K562 (cell line): ENCODE results near the gene HERC5. TPM values are rescaled to one million over a fixed set of nuclear protein-coding genes. Genes with fewer than 3 reads are reported as not detected.

ENCODE experiments used
- ATAC-seq: fragments of 200-7000 bp; cut with Tn5 transposase; 3 replicates; pipeline ENCODE4 v1.9.1; 2020; ENCODE audit warnings: moderate library complexity
- BruUV-seq: library from RNA; stranded (reverse); fragments of 400-500 nt; replicated peaks from 2 replicates; lab custom pipeline; 2021; lab: Mats Ljungman, UMichigan
- CTCF ChIA-PET: fragments of 300-600 bp; formaldehyde crosslinking; extraction: SDS; loops from one replicate; lab custom pipeline; 2021; ENCODE audit warnings: low intra/inter-chr PET ratio; lab: Yijun Ruan, JAX
- POLR2A ChIA-PET: fragments of 300-600, 350-650 bp; sonication (Branson Sonifier 250); formaldehyde crosslinking; extraction: SDS; loops from one replicate; lab custom pipeline; 2021; ENCODE audit warnings: antibody characterized with exemption, inconsistent platforms; lab: Yijun Ruan, JAX
- DNase-seq, 4 experiments: peaks; one replicate each; pipeline versions ENCODE4 v3.0.0 to v3.0.0-alpha.2; 2011 to 2018; ENCODE audit warnings: low spot score in 3 of 4, mixed read lengths in 3 of 4; ENCODE audit errors: extremely low read depth in 1 of 4
- FAIRE-seq: peaks from 2 replicates; lab custom pipeline; 2011; peaks lifted over from hg19 to GRCh38; lab: Jason Lieb, UNC
- H2AFZ ChIP-seq: 2 replicates; pipeline ENCODE4 v1.6.0; 2011; ENCODE audit warnings: low read depth, low read length, control low read depth, inconsistent platforms
- H3K27ac ChIP-seq: fragments of 200-600 bp; 3 replicates; pipeline ENCODE4 v1.8.0; 2011; ENCODE audit warnings: low read depth, mild to moderate bottlenecking, control low read depth, inconsistent platforms, low read length, moderate library complexity, mixed read lengths; ENCODE audit errors: extremely low read depth
- H3K27me3 ChIP-seq, 2 experiments: fragments of 300-600 bp in 1 of 2; 2 replicates in 1 of 2; 3 replicates in 1 of 2; pipeline versions ENCODE4 v1.6.0 to v1.8.0; 2011; ENCODE audit warnings: inconsistent platforms in 2 of 2, low read length in 2 of 2, mild to moderate bottlenecking in 1 of 2, mixed read lengths in 1 of 2, moderate library complexity in 1 of 2; ENCODE audit not compliant: control insufficient read depth in 2 of 2, insufficient read depth in 2 of 2
- H3K36me3 ChIP-seq: fragments of 300-600 bp; 3 replicates; pipeline ENCODE4 v1.8.0; 2011; ENCODE audit warnings: mild to moderate bottlenecking, low read length, inconsistent platforms; ENCODE audit not compliant: control insufficient read depth, insufficient read depth
- H3K4me1 ChIP-seq, 2 experiments: fragments of 200-600 bp in 1 of 2; replicated peaks in 1 of 2; 2 replicates in 1 of 2; 3 replicates in 1 of 2; pipeline versions ENCODE4 v1.5.1 to v1.8.0; 2011; ENCODE audit warnings: inconsistent platforms in 2 of 2, low read length in 2 of 2, mild to moderate bottlenecking in 1 of 2, mixed read lengths in 1 of 2, moderate library complexity in 1 of 2; ENCODE audit not compliant: control insufficient read depth in 2 of 2, insufficient read depth in 2 of 2
- H3K4me2 ChIP-seq: 2 replicates; pipeline ENCODE4 v1.6.1; 2011; ENCODE audit warnings: low read length, control low read depth, inconsistent platforms, mixed read lengths; ENCODE audit not compliant: insufficient read depth
- H3K4me3 ChIP-seq: fragments of 200-600 bp; sonication (generic), shearing (Covaris generic); 2 replicates; pipeline ENCODE4 v1.5.1; 2016; ENCODE audit warnings: control low read depth, inconsistent platforms
- H3K79me2 ChIP-seq: fragments of 200-600 bp; 3 replicates; pipeline ENCODE4 v1.8.0; 2011; ENCODE audit warnings: low read length, inconsistent platforms; ENCODE audit not compliant: control insufficient read depth, insufficient read depth
- H3K9ac ChIP-seq, 2 experiments: 2 replicates each; pipeline versions ENCODE4 v1.6.0 to v1.6.1; 2011; ENCODE audit warnings: low read depth in 2 of 2, low read length in 2 of 2, control low read depth in 1 of 2, inconsistent platforms in 1 of 2, mild to moderate bottlenecking in 1 of 2, mixed read lengths in 1 of 2; ENCODE audit not compliant: insufficient read depth in 1 of 2
- H3K9me1 ChIP-seq: one replicate; pipeline ENCODE4 v1.6.0; 2011; ENCODE audit warnings: inconsistent platforms, mild to moderate bottlenecking, low read length, moderate library complexity; ENCODE audit not compliant: control insufficient read depth, insufficient read depth
- H3K9me3 ChIP-seq: replicated peaks from 2 replicates; pipeline ENCODE4 v1.5.1; 2011; ENCODE audit warnings: low read depth, low read length, inconsistent platforms; ENCODE audit not compliant: control insufficient read depth, insufficient read depth
- H4K20me1 ChIP-seq: replicated peaks from 2 replicates; pipeline ENCODE4 v1.6.1; 2011; ENCODE audit warnings: low read length, inconsistent platforms, mixed read lengths; ENCODE audit not compliant: control insufficient read depth, insufficient read depth
- ATF4 ChIP-seq: fragments of 450-650 bp; formaldehyde crosslinking; IDR thresholded peaks from 2 replicates; pipeline ENCODE4 v1.4.0; 2022; ENCODE audit warnings: mild to moderate bottlenecking, moderate library complexity
- CBX3 ChIP-seq, 2 experiments: IDR thresholded peaks; 1 replicate in 1 of 2; 2 replicates in 1 of 2; pipeline ENCODE4 v1.6.1; 2012; ENCODE audit warnings: inconsistent platforms in 2 of 2, low read length in 2 of 2, borderline replicate concordance in 1 of 2, control low read depth in 1 of 2
- DIDO1 ChIP-seq: fragments of 450-650 bp; IDR thresholded peaks from 2 replicates; pipeline ENCODE4 v1.6.1; 2016; ENCODE audit warnings: low read depth, missing biosample characterization, missing genetic modification characterization
- HDAC8 ChIP-seq: fragments of 450-650 bp; IDR thresholded peaks from 2 replicates; pipeline ENCODE4 v1.6.1; 2016; ENCODE audit warnings: mild to moderate bottlenecking, missing genetic modification characterization, moderate library complexity, missing compliant biosample characterization
- KLF6 ChIP-seq: fragments of 250-450 bp; sonication (Bioruptor Pico); IDR thresholded peaks from 2 replicates; pipeline ENCODE4 v1.4.0; 2020; ENCODE audit warnings: mild to moderate bottlenecking, moderate library complexity, borderline replicate concordance
- MBD1 ChIP-seq: fragments of 250-450 bp; sonication (Bioruptor Pico); IDR thresholded peaks from 2 replicates; pipeline ENCODE4 v1.8.0; 2022; ENCODE audit warnings: inconsistent platforms
- PRPF4 ChIP-seq: fragments of 200-400 bp; formaldehyde crosslinking; IDR thresholded peaks from one replicate; pipeline ENCODE4 v1.6.1; 2017; ENCODE audit warnings: low read length, low read depth, mild to moderate bottlenecking; ENCODE audit not compliant: insufficient read depth, poor library complexity, severe bottlenecking
- RAD21 ChIP-seq, 2 experiments: fragments of 250-450 bp in 1 of 2; fragments of 450-650 bp in 1 of 2; sonication (Bioruptor Pico) in 1 of 2; formaldehyde crosslinking in 1 of 2; IDR thresholded peaks in 1 of 2; conservative IDR thresholded peaks in 1 of 2; 2 replicates each; pipeline versions ENCODE4 v1.4.0 to v1.8.0; 2020 to 2022; ENCODE audit warnings: mild to moderate bottlenecking in 2 of 2, moderate library complexity in 1 of 2
- TAF7 ChIP-seq: fragments of 450-650 bp; IDR thresholded peaks from 2 replicates; pipeline ENCODE4 v1.6.1; 2016; ENCODE audit warnings: missing genetic modification characterization, missing compliant biosample characterization
- TCF7 ChIP-seq: sonication (generic); IDR thresholded peaks from 2 replicates; pipeline ENCODE4 v1.6.1; 2016; ENCODE audit warnings: antibody characterized with exemption, borderline replicate concordance
- TRIM25 ChIP-seq: fragments of 450-650 bp; IDR thresholded peaks from 2 replicates; pipeline ENCODE4 v1.7.0; 2016; ENCODE audit warnings: borderline replicate concordance
- ZC3H8 ChIP-seq: fragments of 450-650 bp; IDR thresholded peaks from 2 replicates; pipeline ENCODE4 v1.6.1; 2017
- ZNF280A ChIP-seq: fragments of 450-650 bp; IDR thresholded peaks from 2 replicates; pipeline ENCODE4 v1.6.1; 2018; ENCODE audit warnings: mild to moderate bottlenecking, low read depth; ENCODE audit not compliant: partially characterized antibody
- ZNF324 ChIP-seq: fragments of 250-450 bp; sonication (Bioruptor Pico); IDR thresholded peaks from 2 replicates; pipeline ENCODE4 v1.4.0; 2020; ENCODE audit warnings: mild to moderate bottlenecking
- WGBS: fragments of 100-300 bp; shearing (Covaris generic); methylation state at CpG from one replicate; pipeline ENCODE4 v1.1.6; 2016; ENCODE audit warnings: low coverage, mixed read lengths; ENCODE audit not compliant: insufficient coverage; ENCODE audit errors: missing lambda C conversion rate; 5-methylcytosine and 5-hydroxymethylcytosine counted together
- in situ Hi-C: fragments of 300-500 bp; cut with MboI; formaldehyde crosslinking; loops from 4 replicates; pipeline ENCODE4 v1.15.0; 2018; ENCODE audit warnings: inconsistent platforms, mixed read lengths
- intact Hi-C: fragments of 100-400 bp; cut with micrococcal nuclease; formaldehyde crosslinking; loops from 2 replicates; pipeline ENCODE4 v1.14.2; 2022
- polyA plus RNA-seq, 8 experiments: library from polyadenylated mRNA; depleted of rRNA in 4 of 8; stranded (reverse) in 5 of 8; unstranded in 3 of 8; fragments of >200 nt; fragmentation: Nextera tagmentation in 2 of 8; fragmentation: Illumina TruSeq in 1 of 8; extraction: Ambion mirVana in 2 of 8; extraction: Trizol in 1 of 8; gene quantifications; 2 replicates each; pipeline versions ENCODE4 v1.2.1 to v1.2.3, GENCODE V29; 2011 to 2014; ENCODE audit warnings: inconsistent platforms in 1 of 8, missing spikeins in 1 of 8
- total RNA-seq, 7 experiments: library from RNA; depleted of rRNA in 6 of 7; stranded (reverse); fragments of >200 nt in 6 of 7; fragmentation: Illumina TruSeq in 2 of 7; extraction: Trizol in 2 of 7; gene quantifications; 2 replicates each; pipeline versions ENCODE4 v1.2.1 to v1.2.3, GENCODE V29; 2011 to 2021; ENCODE audit warnings: low replicate concordance in 1 of 7

HERC5 gene
- total and polyA plus RNA-seq, 9 of the 15 experiments (the other 6 are each of a cell fraction or from before 2014, with no cell fraction given) = 0.18 TPM; not detected in 8

- Histone ChIP-seq H3K27ac (no peak overlapping the region), H3K9me3 (no peaks in the 10 kb centered on the region), H3K79me2 (no peaks in the 10 kb centered on the region), H4K20me1 (no peaks in the 10 kb centered on the region), H2AFZ (no peak overlapping the region), H3K36me3 (no peaks in the 10 kb centered on the region), H3K4me2 (no peak overlapping the region), H3K9me1 (no peaks in the 10 kb centered on the region), H3K27me3 (peaks cover 6 to 20% of the 10 kb centered on the region in 2 experiments; a peak in 4 of 5 replicates), H3K9ac (no peak overlapping the region), H3K4me1 (no peaks in the 10 kb centered on the region), H3K4me3 (no peak overlapping the region)
- ATAC-seq = no peak
- WGBS = 0% methylated on average over 2 of the region's 2 CpGs
- BruUV-seq = no TSS peak
- ChIA-PET POLR2A (interaction anchor here (1.1 kb wide), 1 partner anchor 29 kb away, joined by 3 read pairs; no protein-coding TSS in a partner anchor), CTCF (no interaction called here)
- in situ Hi-C loops = no loop called here
- DNase-seq = no peak
- no peak for FAIRE-seq
- intact Hi-C loops = no loop called here
- TF ChIP-seq CBX3 (IDR thresholded peaks at IDR 0.05; ENCODE audit: borderline replicate concordance in 1 of 2, low read length in 2 of 2) = no peak
- TF ChIP-seq ATF4 (CRISPR knock-in tag) = no peak
- no peak for TF ChIP-seq HDAC8 (tag)
- TF ChIP-seq MBD1 (CRISPR knock-in tag) = no peak
- no peak for TF ChIP-seq ZC3H8
- TF ChIP-seq TAF7 (tag) = no peak
- TF ChIP-seq ZNF280A = no peak
- no peak for TF ChIP-seq KLF6
- TF ChIP-seq TRIM25 = no peak
- no peak for TF ChIP-seq DIDO1 (tag)
- no peak for TF ChIP-seq ZNF324 (CRISPR knock-in tag)
- TF ChIP-seq TCF7 = no peak
- no peak for TF ChIP-seq PRPF4
- TF ChIP-seq RAD21 (CRISPR knock-in tag; conservative IDR thresholded peaks at IDR 0.05 in 1 of 2, IDR thresholded peaks at IDR 0.05 in 1 of 2) = no peak
Measured at GRCh38 chr4:88503344-88503743, 46.4 kb downstream of the HERC5 start.
